ENCODE results near the gene SORCS2.

Gene SORCS2

DNA sequence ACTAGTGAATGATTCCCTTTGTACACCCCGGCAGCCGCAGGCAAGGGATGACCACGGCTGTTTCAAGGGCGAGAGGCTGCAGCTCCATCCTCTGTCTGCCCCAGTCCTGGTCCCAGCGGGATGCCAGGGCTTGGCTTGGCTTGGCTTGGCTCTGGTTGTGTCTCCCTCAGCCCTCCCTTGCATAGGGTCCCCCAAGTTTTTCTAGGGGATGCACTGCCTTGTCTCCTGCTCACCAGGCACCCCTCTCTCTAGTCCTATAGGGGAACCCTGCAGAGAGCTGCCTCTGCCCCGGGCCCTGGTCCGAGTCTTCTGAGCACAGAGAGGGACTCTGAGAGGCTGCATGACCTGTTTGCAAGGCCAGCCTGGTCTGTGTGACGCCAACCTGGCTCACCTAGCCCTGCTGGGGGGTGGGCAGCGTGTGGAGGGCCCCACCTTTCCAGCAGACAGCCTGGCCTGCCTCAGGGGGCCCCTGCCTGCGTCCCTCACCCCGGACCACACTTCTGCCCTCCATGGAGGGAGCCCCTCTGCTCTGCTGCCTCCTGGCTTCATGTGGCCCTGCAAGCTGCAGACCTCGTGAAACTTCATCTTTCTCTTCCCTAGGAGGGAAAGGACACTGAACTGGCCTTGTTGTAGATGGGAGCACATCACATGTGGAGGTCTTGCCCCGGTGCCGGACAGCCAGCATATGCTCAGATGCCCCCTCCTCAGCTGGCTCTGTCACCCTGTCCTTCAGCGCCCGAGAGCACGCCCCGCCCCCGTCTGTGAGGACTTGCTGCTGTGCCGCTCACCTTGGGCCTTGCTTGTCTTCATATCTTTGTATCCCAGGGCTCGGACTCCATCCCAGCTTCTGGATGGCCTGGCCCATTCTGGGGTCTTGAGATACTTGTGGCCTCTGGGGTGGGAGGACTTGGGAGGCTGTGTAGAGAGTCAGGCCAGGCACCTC lies 16.4 kb downstream of the SORCS2 start:
- in situ Hi-C loops (cut with MboI; ENCODE audit: low sequenced_read_pairs, unreplicated experiment) = no loop called here
- TF ChIP-seq CTCF (IDR thresholded peaks at IDR 0.05; ENCODE audit: borderline replicate concordance, control extremely low read depth, extremely low read depth, insufficient read depth, missing control alignments) = no peak
- no peak for DNase-seq (ENCODE audit: low spot score)

DNA sequence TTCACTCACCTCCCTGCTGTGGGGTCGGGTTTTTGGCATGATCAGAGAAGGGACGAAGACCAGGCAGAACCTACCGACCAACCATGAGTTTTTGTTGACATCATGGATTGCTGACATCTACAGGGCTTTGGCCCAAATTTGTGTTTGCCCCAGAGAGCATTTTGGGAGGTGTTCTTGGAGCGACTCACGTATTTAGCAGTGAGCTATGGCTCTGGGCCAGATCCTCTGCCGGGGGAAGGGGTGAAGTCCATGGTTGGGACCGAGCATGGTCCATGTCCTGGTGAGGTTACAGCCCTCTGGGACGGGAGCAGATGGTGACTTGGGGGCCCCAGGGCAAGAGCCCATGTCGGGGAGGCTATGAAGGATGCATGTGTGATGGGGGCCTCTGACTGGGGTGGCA lies 17.4 kb downstream of the SORCS2 start:
- in situ Hi-C loops (cut with MboI; ENCODE audit: low sequenced_read_pairs, unreplicated experiment) = no loop called here
- DNase-seq (ENCODE audit: low spot score) = no peak
- no peak for TF ChIP-seq CTCF (IDR thresholded peaks at IDR 0.05; ENCODE audit: borderline replicate concordance, control extremely low read depth, extremely low read depth, insufficient read depth, missing control alignments)

GRCh38 chr4:7210824-7211223 lies 18.5 kb downstream of the SORCS2 start:
- in situ Hi-C loops (cut with MboI; ENCODE audit: low sequenced_read_pairs, unreplicated experiment) = no loop called here

DNA sequence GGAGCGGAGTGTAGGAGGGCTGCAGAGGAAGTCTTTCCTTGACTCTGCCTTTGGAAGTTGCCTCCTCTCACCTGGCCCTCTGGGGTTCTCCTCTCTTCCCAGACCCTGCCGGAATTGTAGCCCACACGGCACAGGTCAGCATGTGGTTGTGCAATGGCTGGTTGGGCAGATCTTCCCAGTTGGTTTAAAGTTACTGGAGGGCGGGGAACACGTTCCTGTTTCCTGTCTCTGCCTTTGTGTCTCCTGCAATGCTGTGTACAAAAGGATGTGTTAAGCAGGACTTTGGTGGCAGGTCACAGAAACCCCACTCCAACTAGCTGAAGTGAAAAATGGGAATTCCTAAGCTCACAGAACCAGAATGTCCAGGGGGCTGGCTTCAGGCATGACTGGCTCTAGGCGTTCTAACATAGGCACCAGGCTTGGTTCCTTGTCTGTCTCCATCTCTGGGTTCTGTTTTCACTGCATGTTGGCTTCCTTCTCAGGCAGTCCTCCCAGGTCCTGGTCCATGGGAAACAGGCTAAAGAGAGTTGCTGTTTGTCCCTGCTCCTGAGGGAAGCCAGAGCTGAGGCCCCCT lies 19.9 kb downstream of the SORCS2 start:
- no peak for TF ChIP-seq CTCF (IDR thresholded peaks at IDR 0.05; ENCODE audit: borderline replicate concordance, control extremely low read depth, extremely low read depth, insufficient read depth, missing control alignments)
- no peak for DNase-seq (ENCODE audit: low spot score)
- in situ Hi-C loops (cut with MboI; ENCODE audit: low sequenced_read_pairs, unreplicated experiment) = no loop called here

More at GRCh38 chr4:7210824-7211223, 18.5 kb downstream of the SORCS2 start:
- no peak for TF ChIP-seq CTCF (IDR thresholded peaks at IDR 0.05; ENCODE audit: borderline replicate concordance, control extremely low read depth, extremely low read depth, insufficient read depth, missing control alignments)
- DNase-seq (ENCODE audit: low spot score) = no peak

DNA sequence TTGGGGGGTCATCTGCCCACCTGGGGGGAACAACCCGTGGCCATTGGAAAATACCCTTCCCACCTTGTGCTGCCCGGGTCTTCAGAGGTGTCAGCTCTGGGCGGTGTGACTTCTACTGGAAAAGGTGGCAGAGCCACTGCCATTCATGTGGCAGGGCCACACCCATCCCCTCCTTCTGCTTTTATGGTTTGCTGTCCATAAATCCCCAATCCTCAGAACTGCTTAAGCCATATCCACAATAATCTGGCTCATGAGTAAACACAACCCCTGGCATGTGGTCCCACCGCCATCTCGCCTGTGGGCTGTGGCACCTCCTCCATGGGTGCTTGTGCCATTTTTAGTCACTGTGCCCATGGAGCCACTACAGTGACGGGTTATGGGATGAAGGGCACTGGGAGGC lies 20.6 kb downstream of the SORCS2 start:
- DNase-seq (ENCODE audit: low spot score) = no peak
- in situ Hi-C loops (cut with MboI; ENCODE audit: low sequenced_read_pairs, unreplicated experiment) = no loop called here
- TF ChIP-seq CTCF (IDR thresholded peaks at IDR 0.05; ENCODE audit: borderline replicate concordance, control extremely low read depth, extremely low read depth, insufficient read depth, missing control alignments) = no peak

DNA sequence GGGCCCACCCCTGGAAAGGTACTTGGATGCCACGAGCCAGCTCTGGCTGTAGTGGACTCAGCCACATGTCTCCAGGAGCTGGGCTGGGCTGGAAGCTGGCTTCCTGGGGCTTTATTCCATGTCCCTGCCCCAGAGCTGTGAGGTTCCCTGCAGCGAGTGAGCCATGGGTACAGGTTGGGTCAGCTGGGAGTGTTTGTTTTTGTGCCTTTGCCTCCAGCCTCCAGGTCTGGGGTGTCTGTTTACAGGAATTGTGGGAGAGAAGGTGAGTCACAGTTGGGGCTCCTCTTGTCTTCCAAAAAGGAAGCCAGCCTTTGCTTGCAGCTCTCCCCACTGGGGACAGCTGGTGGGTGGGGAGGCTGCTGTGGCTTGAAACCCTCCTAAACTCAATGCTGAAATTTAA lies 21.5 kb downstream of the SORCS2 start:
- no peak for DNase-seq (ENCODE audit: low spot score)
- in situ Hi-C loops (cut with MboI; ENCODE audit: low sequenced_read_pairs, unreplicated experiment) = no loop called here
- TF ChIP-seq CTCF (IDR thresholded peaks at IDR 0.05; ENCODE audit: borderline replicate concordance, control extremely low read depth, extremely low read depth, insufficient read depth, missing control alignments) = no peak

All from GM13976 (cell line).